ENCODE measurements around the gene ALG11.
"Not testable (repeated sequence)": the region's sequence is repeated elsewhere in the genome, so short reads cannot be mapped to it uniquely, and the experiment has no call there.

Gene ALG11

GRCh38 chr13:51983292-51983691, 28.9 kb upstream of the ALG11 start:
- H3K4me1 ChIP-seq (ENCODE audit: control extremely low read depth in 1 of 4, control insufficient read depth in 4 of 4, insufficient read depth in 4 of 4, low read length in 3 of 4); POLR2A ChIA-PET: not testable (repeated sequence)

GRCh38 chr13:51984904-51985303, 27.3 kb upstream of the ALG11 start:
- POLR2A ChIA-PET; H3K4me3 ChIP-seq (ENCODE audit: control insufficient read depth in 1 of 7, extremely low read depth in 1 of 7, insufficient read depth in 4 of 7, low read depth in 2 of 7, low read length in 6 of 7); H3K36me3 ChIP-seq (ENCODE audit: control insufficient read depth in 4 of 4, insufficient read depth in 4 of 4, low read length in 3 of 4); H3K27me3 ChIP-seq (replicated peaks in 2 of 5; ENCODE audit: control insufficient read depth in 4 of 5, insufficient read depth in 5 of 5, low read length in 4 of 5); H3K9me3 ChIP-seq (ENCODE audit: control extremely low read depth in 1 of 5, control insufficient read depth in 4 of 5, insufficient read depth in 2 of 5, low read depth in 1 of 5, low read length in 4 of 5); H3K4me1 ChIP-seq (ENCODE audit: control extremely low read depth in 1 of 4, control insufficient read depth in 4 of 4, insufficient read depth in 4 of 4, low read length in 3 of 4); DNase-seq; H3K27ac ChIP-seq (ENCODE audit: insufficient read depth in 1 of 2, low read depth in 1 of 2, low read length in 2 of 2, poor library complexity in 1 of 2, severe bottlenecking in 2 of 2): not testable (repeated sequence)
- WGBS (ENCODE audit: insufficient coverage): 100% methylated on average over 1 of the region's 4 CpGs
- CTCF ChIA-PET: interaction anchor here (1.4 to 2.0 kb wide), 2 partner anchors 19 to 89 kb away, joined by 4 read pairs; no protein-coding TSS in a partner anchor

More at GRCh38 chr13:51983292-51983691, 28.9 kb upstream of the ALG11 start:
- 100% methylated on average over 3 of the region's 3 CpGs for WGBS (ENCODE audit: insufficient coverage)
- H3K36me3 ChIP-seq (ENCODE audit: control insufficient read depth in 4 of 4, insufficient read depth in 4 of 4, low read length in 3 of 4); H3K9me3 ChIP-seq (ENCODE audit: control extremely low read depth in 1 of 5, control insufficient read depth in 4 of 5, insufficient read depth in 2 of 5, low read depth in 1 of 5, low read length in 4 of 5); CTCF ChIA-PET; H3K27ac ChIP-seq (ENCODE audit: insufficient read depth in 1 of 2, low read depth in 1 of 2, low read length in 2 of 2, poor library complexity in 1 of 2, severe bottlenecking in 2 of 2); DNase-seq; H3K4me3 ChIP-seq (ENCODE audit: control insufficient read depth in 1 of 7, extremely low read depth in 1 of 7, insufficient read depth in 4 of 7, low read depth in 2 of 7, low read length in 6 of 7); H3K27me3 ChIP-seq (replicated peaks in 2 of 5; ENCODE audit: control insufficient read depth in 4 of 5, insufficient read depth in 5 of 5, low read length in 4 of 5): not testable (repeated sequence)

- H3K4me3 ChIP-seq (ENCODE audit: control insufficient read depth in 1 of 7, extremely low read depth in 1 of 7, insufficient read depth in 4 of 7, low read depth in 2 of 7, low read length in 6 of 7): no peak overlapping the region
- peaks cover 0 to 2% (median 0%) of the 10 kb centered on the region in 4 experiments for H3K36me3 ChIP-seq (ENCODE audit: control insufficient read depth in 4 of 4, insufficient read depth in 4 of 4, low read length in 3 of 4)
- no CpG with 5 or more reads among the region's 3 CpGs for WGBS (ENCODE audit: insufficient coverage)
- POLR2A ChIA-PET: no interaction called here
- no peaks in the 10 kb centered on the region for H3K27me3 ChIP-seq (replicated peaks in 2 of 5; ENCODE audit: control insufficient read depth in 4 of 5, insufficient read depth in 5 of 5, low read length in 4 of 5)
- peaks cover 0 to 16% (median 0%) of the 10 kb centered on the region in 4 experiments for H3K4me1 ChIP-seq (ENCODE audit: control extremely low read depth in 1 of 4, control insufficient read depth in 4 of 4, insufficient read depth in 4 of 4, low read length in 3 of 4)
- CTCF ChIA-PET: no interaction called here
- no peak overlapping the region for H3K27ac ChIP-seq (ENCODE audit: insufficient read depth in 1 of 2, low read depth in 1 of 2, low read length in 2 of 2, poor library complexity in 1 of 2, severe bottlenecking in 2 of 2)
- peaks cover 0 to 3% (median 0%) of the 10 kb centered on the region in 5 experiments for H3K9me3 ChIP-seq (ENCODE audit: control extremely low read depth in 1 of 5, control insufficient read depth in 4 of 5, insufficient read depth in 2 of 5, low read depth in 1 of 5, low read length in 4 of 5)
- no peak for DNase-seq
Measured at GRCh38 chr13:51988988-51989618, 23.1 kb upstream of the ALG11 start.

DNA sequence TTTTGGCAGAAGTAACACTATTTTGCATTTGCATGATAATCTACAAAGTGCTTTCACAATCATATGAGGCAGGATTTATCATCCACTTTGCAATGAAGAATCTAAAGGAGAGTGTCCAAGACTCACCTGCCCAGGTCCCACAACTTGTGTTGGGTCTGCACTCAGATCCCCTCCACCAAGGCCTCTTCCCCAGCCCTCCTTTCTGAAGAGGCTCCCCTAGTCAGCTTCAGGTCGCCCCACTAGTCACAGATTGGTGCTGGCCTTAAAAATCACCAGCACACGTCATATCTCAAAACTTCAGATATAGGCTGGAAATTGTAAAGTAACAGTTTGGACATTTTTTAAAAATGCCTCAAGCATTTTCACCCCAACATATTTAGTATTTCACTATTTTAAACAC, 18.5 kb upstream of the ALG11 start:
- peak in 1 of 3 donors; percentile 19 for DNase-seq
- no peaks in the 10 kb centered on the region for H3K27me3 ChIP-seq (replicated peaks in 2 of 5; ENCODE audit: control insufficient read depth in 4 of 5, insufficient read depth in 5 of 5, low read length in 4 of 5)
- peak overlapping the region in 3 of 7 experiments; percentile 5 to 71 (median 35) for H3K4me3 ChIP-seq (ENCODE audit: control insufficient read depth in 1 of 7, extremely low read depth in 1 of 7, insufficient read depth in 4 of 7, low read depth in 2 of 7, low read length in 6 of 7)
- H3K9me3 ChIP-seq (ENCODE audit: control extremely low read depth in 1 of 5, control insufficient read depth in 4 of 5, insufficient read depth in 2 of 5, low read depth in 1 of 5, low read length in 4 of 5): no peaks in the 10 kb centered on the region
- H3K4me1 ChIP-seq (ENCODE audit: control extremely low read depth in 1 of 4, control insufficient read depth in 4 of 4, insufficient read depth in 4 of 4, low read length in 3 of 4): peaks cover 0 to 38% (median 20%) of the 10 kb centered on the region in 4 experiments
- ChIA-PET CTCF (interaction anchor here (1.0 kb wide), 1 partner anchor 98 kb away, joined by 3 read pairs; no protein-coding TSS in a partner anchor), POLR2A (no interaction called here)
- H3K27ac ChIP-seq (ENCODE audit: insufficient read depth in 1 of 2, low read depth in 1 of 2, low read length in 2 of 2, poor library complexity in 1 of 2, severe bottlenecking in 2 of 2): peak overlapping the region; percentile 21 to 57
- no CpG with 5 or more reads among the region's 2 CpGs for WGBS (ENCODE audit: insufficient coverage)
- H3K36me3 ChIP-seq (ENCODE audit: control insufficient read depth in 4 of 4, insufficient read depth in 4 of 4, low read length in 3 of 4): peaks cover 0 to 2% (median 0%) of the 10 kb centered on the region in 4 experiments

DNA sequence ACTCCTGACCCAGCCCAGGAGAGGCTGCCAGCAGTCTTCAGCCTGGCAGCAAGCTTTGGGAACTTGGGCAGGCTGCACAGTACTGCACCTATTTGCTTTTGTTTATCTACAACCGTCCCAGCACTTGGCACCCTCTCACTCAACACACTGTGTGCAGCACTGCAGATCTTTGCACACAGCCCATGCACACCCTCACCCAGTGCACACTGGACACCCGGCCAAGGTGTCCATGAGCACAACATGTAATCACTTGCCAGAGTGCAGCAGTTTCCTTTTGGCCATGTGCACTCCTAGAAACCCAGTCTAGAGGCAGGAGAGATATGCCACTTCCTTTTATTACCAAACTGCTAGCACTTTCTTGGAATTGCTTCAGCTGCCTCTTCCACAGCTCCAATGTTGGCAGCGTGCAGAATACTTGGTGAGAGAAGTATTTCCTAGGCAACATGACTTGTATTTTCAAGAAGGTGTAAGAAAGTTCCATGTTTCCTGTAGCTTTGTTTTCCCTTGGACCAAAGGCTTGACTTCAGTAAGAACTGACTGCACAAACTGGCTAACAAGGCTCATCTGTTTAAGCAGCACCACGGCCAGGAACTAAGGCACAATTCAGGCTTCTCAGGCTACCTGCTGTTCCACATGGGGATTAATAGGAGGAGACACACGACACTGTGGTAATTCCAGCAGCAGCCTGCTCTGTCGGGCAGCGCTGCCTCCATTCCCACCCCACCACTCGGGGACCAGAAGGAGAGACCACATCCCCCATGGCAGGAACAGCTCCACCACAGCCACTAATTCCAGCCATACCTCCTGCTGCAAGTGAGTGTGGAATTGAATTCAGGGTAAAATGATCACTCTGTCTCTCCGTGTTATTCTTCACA, 16.3 kb upstream of the ALG11 start:
- peak in 2 of 3 donors; percentile 49 to 53 for DNase-seq
- peak overlapping the region in 1 of 2 experiments; percentile 57 for H3K27ac ChIP-seq (ENCODE audit: insufficient read depth in 1 of 2, low read depth in 1 of 2, low read length in 2 of 2, poor library complexity in 1 of 2, severe bottlenecking in 2 of 2)
- ChIA-PET POLR2A (no interaction called here), CTCF (interaction anchor here (0.7 kb wide), 1 partner anchor 131 kb away, joined by 3 read pairs; no protein-coding TSS in a partner anchor)
- peak overlapping the region in 2 of 7 experiments; percentile 58 to 71 for H3K4me3 ChIP-seq (ENCODE audit: control insufficient read depth in 1 of 7, extremely low read depth in 1 of 7, insufficient read depth in 4 of 7, low read depth in 2 of 7, low read length in 6 of 7)
- WGBS (ENCODE audit: insufficient coverage): 32% methylated on average over 3 of the region's 9 CpGs
- H3K4me1 ChIP-seq (ENCODE audit: control extremely low read depth in 1 of 4, control insufficient read depth in 4 of 4, insufficient read depth in 4 of 4, low read length in 3 of 4): peaks cover 0 to 38% (median 20%) of the 10 kb centered on the region in 4 experiments
- H3K36me3 ChIP-seq (ENCODE audit: control insufficient read depth in 4 of 4, insufficient read depth in 4 of 4, low read length in 3 of 4): peaks cover 0 to 2% (median 0%) of the 10 kb centered on the region in 4 experiments
- no peaks in the 10 kb centered on the region for H3K27me3 ChIP-seq (replicated peaks in 2 of 5; ENCODE audit: control insufficient read depth in 4 of 5, insufficient read depth in 5 of 5, low read length in 4 of 5)
- H3K9me3 ChIP-seq (ENCODE audit: control extremely low read depth in 1 of 5, control insufficient read depth in 4 of 5, insufficient read depth in 2 of 5, low read depth in 1 of 5, low read length in 4 of 5): no peaks in the 10 kb centered on the region

DNA sequence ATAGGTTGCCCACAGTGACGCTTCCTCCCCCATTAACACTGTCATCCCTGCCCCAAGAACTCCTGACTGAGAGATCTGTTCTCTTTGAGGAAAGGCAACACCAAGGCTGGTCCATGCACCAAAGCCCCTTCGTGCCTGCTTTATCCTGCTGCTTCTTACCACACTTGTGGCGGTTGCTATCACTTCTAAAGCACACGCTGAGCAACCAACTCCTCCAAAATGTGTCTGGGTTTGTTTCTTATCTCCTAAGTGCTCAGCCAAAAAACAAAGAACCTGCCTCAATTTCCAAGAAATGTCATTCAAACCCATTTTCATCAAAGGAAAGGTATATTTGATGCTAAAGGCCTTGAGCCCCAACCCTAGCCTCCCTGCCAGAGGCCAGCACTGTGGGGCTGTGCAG, 15.6 kb upstream of the ALG11 start:
- no peaks in the 10 kb centered on the region for H3K27me3 ChIP-seq (replicated peaks in 2 of 5; ENCODE audit: control insufficient read depth in 4 of 5, insufficient read depth in 5 of 5, low read length in 4 of 5)
- CTCF ChIA-PET: interaction anchor here (2.2 kb wide), 1 partner anchor 11 kb away, joined by 6 read pairs; no protein-coding TSS in a partner anchor

More for the DNA sequence above, 15.6 kb upstream of the ALG11 start:
- WGBS (ENCODE audit: insufficient coverage): 84% methylated on average over 4 of the region's 4 CpGs
- no peak overlapping the region for H3K27ac ChIP-seq (ENCODE audit: insufficient read depth in 1 of 2, low read depth in 1 of 2, low read length in 2 of 2, poor library complexity in 1 of 2, severe bottlenecking in 2 of 2)
- no peaks in the 10 kb centered on the region for H3K9me3 ChIP-seq (ENCODE audit: control extremely low read depth in 1 of 5, control insufficient read depth in 4 of 5, insufficient read depth in 2 of 5, low read depth in 1 of 5, low read length in 4 of 5)
- peak in 2 of 3 donors; percentile 27 to 50 for DNase-seq
- POLR2A ChIA-PET: no interaction called here
- H3K4me1 ChIP-seq (ENCODE audit: control extremely low read depth in 1 of 4, control insufficient read depth in 4 of 4, insufficient read depth in 4 of 4, low read length in 3 of 4): peaks cover 0 to 35% (median 20%) of the 10 kb centered on the region in 4 experiments
- H3K36me3 ChIP-seq (ENCODE audit: control insufficient read depth in 4 of 4, insufficient read depth in 4 of 4, low read length in 3 of 4): no peaks in the 10 kb centered on the region
- no peak overlapping the region for H3K4me3 ChIP-seq (ENCODE audit: control insufficient read depth in 1 of 7, extremely low read depth in 1 of 7, insufficient read depth in 4 of 7, low read depth in 2 of 7, low read length in 6 of 7)

All from common myeloid progenitor, CD34-positive (primary cell).